Activated CD8-positive, alpha-beta memory T cell treated with anti-CD3 and anti-CD28 coated beads, Interleukin-2, amount 50 U/mL, for 48 hours (primary cell): ENCODE data around the gene TNK1.

Experiments used
- DNase-seq: peaks from one replicate; pipeline ENCODE4 v3.0.0-alpha.2; 2020

The TNK1 gene

GRCh38 chr17:7437369-7437863 lies 56.5 kb downstream of the TNK1 start:
- no peak for DNase-seq

GRCh38 chr17:7437950-7438614 lies 57.2 kb downstream of the TNK1 start:
- DNase-seq: peak; percentile 80

GRCh38 chr17:7438656-7439460 lies 58.0 kb downstream of the TNK1 start:
- DNase-seq: no peak
